ENCODE results near the gene PNLIPRP3.
"Not testable (repeated sequence)": the region's sequence is repeated elsewhere in the genome, so short reads cannot be mapped to it uniquely, and the experiment has no call there.

The PNLIPRP3 gene

GRCh38 chr10:116427671-116428070, at the start of gene PNLIPRP3:
Gene PNLIPRP3 (plus strand): TSS chr10:116427847. CDS start chr10:116428013, 166 bp downstream.
- Histone ChIP-seq H3K27me3 (ENCODE audit: low read depth) (peaks cover 2% of the 10 kb centered on the region; the same call in 1 of the 2 replicates), H3K4me1 (no peaks in the 10 kb centered on the region), H3K36me3 (replicated peaks) (no peaks in the 10 kb centered on the region), H3K4me3 (no peak within 1 kb of the TSS), H3K9me3 (no peaks in the 10 kb centered on the region)
- in situ Hi-C loops (cut with MboI; ENCODE audit: low sequenced_read_pairs): no loop called here
- DNase-seq (ENCODE audit: low spot score in 2 of 2): no peak

- H3K27me3 ChIP-seq (ENCODE audit: low read depth): peaks cover 15% of the 10 kb centered on the region
- DNase-seq (ENCODE audit: low spot score in 2 of 2): no peak
- no peaks in the 10 kb centered on the region for H3K9me3 ChIP-seq
- H3K4me3 ChIP-seq: no peak overlapping the region
- in situ Hi-C loops (cut with MboI; ENCODE audit: low sequenced_read_pairs): no loop called here
- H3K36me3 ChIP-seq (replicated peaks): no peaks in the 10 kb centered on the region
- H3K4me1 ChIP-seq: no peaks in the 10 kb centered on the region
These were observed 45.4 kb upstream of the PNLIPRP3 start for GRCh38 chr10:116382290-116382689.

GRCh38 chr10:116385311-116385710, 42.3 kb upstream of the PNLIPRP3 start:
- H3K4me1 ChIP-seq: no peaks in the 10 kb centered on the region
- H3K4me3 ChIP-seq: no peak overlapping the region
- no peaks in the 10 kb centered on the region for H3K36me3 ChIP-seq (replicated peaks)
- in situ Hi-C loops (cut with MboI; ENCODE audit: low sequenced_read_pairs): no loop called here
- DNase-seq (ENCODE audit: low spot score in 2 of 2): no peak
- no peaks in the 10 kb centered on the region for H3K9me3 ChIP-seq
- peaks cover 14% of the 10 kb centered on the region for H3K27me3 ChIP-seq (ENCODE audit: low read depth)

- peaks cover 9% of the 10 kb centered on the region for H3K27me3 ChIP-seq (ENCODE audit: low read depth)
- H3K4me3 ChIP-seq: no peak overlapping the region
- H3K4me1 ChIP-seq: no peaks in the 10 kb centered on the region
- in situ Hi-C loops (cut with MboI; ENCODE audit: low sequenced_read_pairs): no loop called here
- no peaks in the 10 kb centered on the region for H3K9me3 ChIP-seq
- H3K36me3 ChIP-seq (replicated peaks): no peaks in the 10 kb centered on the region
- DNase-seq (ENCODE audit: low spot score in 2 of 2): peak; percentile 23 to 25
These were observed 41.4 kb upstream of the PNLIPRP3 start for GRCh38 chr10:116385994-116386809.

GRCh38 chr10:116393246-116393831, 34.3 kb upstream of the PNLIPRP3 start:
- DNase-seq (ENCODE audit: low spot score in 2 of 2); H3K36me3 ChIP-seq (replicated peaks); H3K4me1 ChIP-seq; H3K4me3 ChIP-seq; in situ Hi-C loops (cut with MboI; ENCODE audit: low sequenced_read_pairs); H3K27me3 ChIP-seq (ENCODE audit: low read depth); H3K9me3 ChIP-seq: not testable (repeated sequence)

GRCh38 chr10:116395223-116395985, 32.2 kb upstream of the PNLIPRP3 start:
- DNase-seq (ENCODE audit: low spot score in 2 of 2): no peak
- H3K4me3 ChIP-seq: no peak overlapping the region
- H3K9me3 ChIP-seq: no peaks in the 10 kb centered on the region
- in situ Hi-C loops (cut with MboI; ENCODE audit: low sequenced_read_pairs): no loop called here
- no peaks in the 10 kb centered on the region for H3K27me3 ChIP-seq (ENCODE audit: low read depth)
- no peaks in the 10 kb centered on the region for H3K4me1 ChIP-seq
- H3K36me3 ChIP-seq (replicated peaks): no peaks in the 10 kb centered on the region

- H3K4me3 ChIP-seq: no peak overlapping the region
- no peaks in the 10 kb centered on the region for H3K4me1 ChIP-seq
- no peaks in the 10 kb centered on the region for H3K36me3 ChIP-seq (replicated peaks)
- in situ Hi-C loops (cut with MboI; ENCODE audit: low sequenced_read_pairs): no loop called here
- no peak for DNase-seq (ENCODE audit: low spot score in 2 of 2)
- H3K9me3 ChIP-seq: no peaks in the 10 kb centered on the region
- H3K27me3 ChIP-seq (ENCODE audit: low read depth): no peaks in the 10 kb centered on the region
These were observed 29.4 kb upstream of the PNLIPRP3 start for GRCh38 chr10:116398224-116398623.

GRCh38 chr10:116402858-116403257, 24.8 kb upstream of the PNLIPRP3 start:
- Histone ChIP-seq H3K4me3 (no peak overlapping the region), H3K27me3 (ENCODE audit: low read depth) (peaks cover 3% of the 10 kb centered on the region; the same call in 1 of the 2 replicates)
- in situ Hi-C loops (cut with MboI; ENCODE audit: low sequenced_read_pairs): no loop called here

GRCh38 chr10:116403740-116404250, 23.9 kb upstream of the PNLIPRP3 start:
- H3K36me3 ChIP-seq (replicated peaks): no peaks in the 10 kb centered on the region
- H3K4me3 ChIP-seq: no peak overlapping the region
- in situ Hi-C loops (cut with MboI; ENCODE audit: low sequenced_read_pairs): no loop called here
- no peaks in the 10 kb centered on the region for H3K9me3 ChIP-seq
- no peaks in the 10 kb centered on the region for H3K4me1 ChIP-seq
- peaks cover 3% of the 10 kb centered on the region; the same call in 1 of the 2 replicates for H3K27me3 ChIP-seq (ENCODE audit: low read depth)
- DNase-seq (ENCODE audit: low spot score in 2 of 2): no peak

More at GRCh38 chr10:116402858-116403257, 24.8 kb upstream of the PNLIPRP3 start:
- Histone ChIP-seq H3K4me1 (no peaks in the 10 kb centered on the region), H3K36me3 (replicated peaks) (no peaks in the 10 kb centered on the region), H3K9me3 (no peaks in the 10 kb centered on the region)
- DNase-seq (ENCODE audit: low spot score in 2 of 2): no peak

GRCh38 chr10:116408719-116409118, 18.9 kb upstream of the PNLIPRP3 start:
- DNase-seq (ENCODE audit: low spot score in 2 of 2): no peak
- in situ Hi-C loops (cut with MboI; ENCODE audit: low sequenced_read_pairs): no loop called here
- Histone ChIP-seq H3K4me3 (no peak overlapping the region), H3K9me3 (no peaks in the 10 kb centered on the region), H3K36me3 (replicated peaks) (no peaks in the 10 kb centered on the region), H3K27me3 (ENCODE audit: low read depth) (peaks cover 3% of the 10 kb centered on the region), H3K4me1 (no peaks in the 10 kb centered on the region)

- in situ Hi-C loops (cut with MboI; ENCODE audit: low sequenced_read_pairs): no loop called here
- no peaks in the 10 kb centered on the region; the same call in 1 of the 2 replicates for H3K27me3 ChIP-seq (ENCODE audit: low read depth)
- DNase-seq (ENCODE audit: low spot score in 2 of 2): no peak
- H3K4me1 ChIP-seq: no peaks in the 10 kb centered on the region
- H3K9me3 ChIP-seq: no peaks in the 10 kb centered on the region
- H3K4me3 ChIP-seq: no peak overlapping the region
- H3K36me3 ChIP-seq (replicated peaks): no peaks in the 10 kb centered on the region
These were observed 17.3 kb upstream of the PNLIPRP3 start for GRCh38 chr10:116410351-116410750.

- in situ Hi-C loops (cut with MboI; ENCODE audit: low sequenced_read_pairs): no loop called here
- H3K27me3 ChIP-seq (ENCODE audit: low read depth): peaks cover 2% of the 10 kb centered on the region; the same call in 1 of the 2 replicates
- H3K4me3 ChIP-seq: no peak overlapping the region
- no peaks in the 10 kb centered on the region for H3K9me3 ChIP-seq
- H3K4me1 ChIP-seq: no peaks in the 10 kb centered on the region
- DNase-seq (ENCODE audit: low spot score in 2 of 2): no peak
- H3K36me3 ChIP-seq (replicated peaks): no peaks in the 10 kb centered on the region
These were observed 9.8 kb upstream of the PNLIPRP3 start for GRCh38 chr10:116417821-116418220.

- H3K9me3 ChIP-seq: no peaks in the 10 kb centered on the region
- no peak overlapping the region for H3K4me3 ChIP-seq
- no peaks in the 10 kb centered on the region for H3K36me3 ChIP-seq (replicated peaks)
- no peaks in the 10 kb centered on the region for H3K4me1 ChIP-seq
- in situ Hi-C loops (cut with MboI; ENCODE audit: low sequenced_read_pairs): no loop called here
- H3K27me3 ChIP-seq (ENCODE audit: low read depth): peaks cover 3% of the 10 kb centered on the region; the same call in 1 of the 2 replicates
- DNase-seq (ENCODE audit: low spot score in 2 of 2): no peak
These were observed 9.3 kb upstream of the PNLIPRP3 start for GRCh38 chr10:116418389-116418788.
